NCI-H446 treated with DMSO at 0.1 percent for 48 hours (cell line): ENCODE results near the gene CD151.

ENCODE experiments used
- DNase-seq: peaks from one replicate; lab custom pipeline; 2025; lab: John Stamatoyannopoulos, UW

Gene CD151

DNA sequence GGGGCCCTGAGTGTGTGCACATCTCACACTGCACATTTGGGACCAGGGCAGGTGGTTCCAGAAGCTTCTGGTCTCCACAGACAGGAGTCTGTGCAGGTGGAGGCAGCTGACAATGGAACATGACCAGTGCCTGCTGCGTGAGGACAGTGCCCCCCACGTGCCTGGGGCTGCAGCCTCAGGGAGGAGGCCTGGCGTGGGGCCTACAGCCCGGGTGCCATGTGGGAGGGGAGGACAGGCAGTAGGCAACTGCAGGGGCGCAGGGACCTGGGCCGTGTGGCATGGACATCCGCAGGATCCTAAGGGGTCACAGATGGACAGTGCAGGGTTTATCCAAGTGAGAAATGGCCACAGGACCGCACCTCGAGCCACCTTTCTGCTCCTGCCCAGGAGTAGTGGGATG is 38.7 kb downstream of the CD151 start:
- no peak for DNase-seq

DNA sequence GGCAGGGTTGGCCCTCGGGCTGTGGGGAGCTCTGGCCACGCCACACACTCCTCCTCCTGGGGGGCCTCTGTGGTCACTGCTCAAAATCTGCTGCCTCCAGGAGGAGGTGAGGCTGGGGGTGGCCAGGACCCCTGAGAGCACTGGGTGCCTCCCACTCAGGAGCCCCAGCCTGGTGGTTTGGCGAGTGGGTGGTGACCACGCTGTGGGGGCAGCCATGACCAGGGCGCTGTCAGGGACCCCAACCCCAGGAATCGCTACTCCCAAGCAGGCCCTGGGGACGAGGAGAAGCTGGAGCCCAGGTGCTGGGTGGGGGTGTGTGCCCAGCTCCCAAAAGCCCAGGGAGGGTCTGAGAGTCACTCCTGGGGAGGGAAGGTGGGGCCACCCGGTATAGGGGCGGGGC is 40.0 kb downstream of the CD151 start:
- no peak for DNase-seq

DNA sequence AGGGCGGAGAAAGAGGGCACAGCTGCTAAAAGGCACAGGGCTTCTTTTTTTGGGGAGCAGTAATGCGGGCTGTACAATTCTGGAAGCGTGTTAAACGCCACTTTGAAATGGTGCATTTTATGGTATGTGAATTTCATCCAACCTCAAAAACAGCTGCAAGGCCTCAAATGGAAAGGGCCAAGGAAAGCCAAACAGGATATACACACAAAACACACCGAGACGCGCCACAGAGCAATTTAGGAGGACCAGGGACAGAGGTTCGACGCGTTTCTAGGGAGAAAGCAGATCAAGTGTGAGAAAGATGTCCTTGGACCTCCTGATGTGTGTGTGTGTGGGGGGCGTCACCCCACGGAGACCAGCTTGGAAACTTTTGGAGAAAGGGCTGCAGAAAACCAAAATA is 41.0 kb downstream of the CD151 start:
- no peak for DNase-seq

DNA sequence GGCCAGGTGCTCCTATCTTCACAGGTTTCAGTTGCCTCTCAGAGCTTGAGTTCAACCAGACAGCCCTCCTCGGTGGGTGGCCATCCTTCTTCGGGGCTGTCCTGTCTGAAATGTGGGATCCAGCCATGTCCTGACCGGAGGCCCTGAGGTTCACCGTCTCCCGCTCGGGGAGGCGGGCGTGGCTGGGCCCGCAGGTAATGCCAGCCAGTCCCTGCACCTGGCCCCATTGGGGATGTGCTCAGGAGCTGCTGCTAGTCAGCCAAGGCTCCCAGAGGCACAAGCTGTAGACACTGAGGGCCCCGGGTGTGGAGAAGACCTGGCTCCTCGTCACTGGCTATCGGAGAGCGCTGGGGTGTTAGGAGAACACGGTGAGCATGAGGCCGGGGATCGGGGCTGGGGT is 42.5 kb downstream of the CD151 start:
- DNase-seq, result no peak

DNA sequence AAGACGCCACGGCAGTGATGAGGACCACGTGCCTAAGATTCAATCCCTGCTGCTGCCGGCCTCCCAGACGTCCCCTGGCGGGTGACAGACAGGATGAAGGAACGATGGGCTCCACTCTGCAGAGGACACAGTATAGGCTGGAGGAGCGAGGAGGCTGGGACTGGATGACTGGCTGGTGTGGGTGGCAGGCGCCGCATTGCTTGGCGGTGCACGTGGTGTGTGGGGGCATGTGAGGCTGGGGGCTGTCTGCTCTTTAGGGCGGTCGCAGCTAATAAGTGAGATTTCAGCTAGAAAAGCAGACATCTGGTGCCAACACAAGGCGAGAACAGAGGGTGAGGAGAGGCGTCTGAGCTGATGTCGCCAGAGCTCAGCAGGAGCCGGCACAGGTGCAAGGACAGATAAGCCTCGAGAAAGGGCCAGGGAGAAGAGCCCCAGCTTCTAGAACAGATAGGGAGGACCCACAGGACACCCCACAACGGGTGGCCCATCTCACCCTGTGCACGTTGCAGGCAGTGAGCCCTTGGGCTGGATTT is 43.1 kb downstream of the CD151 start:
- no peak for DNase-seq

DNA sequence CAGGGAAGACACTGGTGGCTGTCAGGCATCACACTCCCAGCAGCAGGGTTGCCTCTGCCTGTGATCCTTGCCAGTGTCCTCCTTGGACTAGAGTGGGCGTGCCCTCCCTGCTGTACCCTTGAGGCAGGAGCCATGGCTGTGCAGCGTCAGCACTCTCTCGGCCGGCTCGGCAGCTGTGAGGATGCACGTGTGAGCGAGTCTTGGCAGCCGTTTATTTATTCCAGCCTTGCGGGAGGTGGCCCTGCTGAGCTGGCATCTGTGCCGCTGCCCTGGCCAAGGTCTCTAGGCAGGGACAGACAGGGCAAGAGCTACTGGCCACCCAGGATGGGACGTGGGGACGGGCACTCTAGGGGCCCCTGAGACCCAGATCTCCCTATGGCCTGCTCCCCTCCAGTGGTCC is 43.8 kb downstream of the CD151 start:
- DNase-seq, result peak; percentile 80

DNA sequence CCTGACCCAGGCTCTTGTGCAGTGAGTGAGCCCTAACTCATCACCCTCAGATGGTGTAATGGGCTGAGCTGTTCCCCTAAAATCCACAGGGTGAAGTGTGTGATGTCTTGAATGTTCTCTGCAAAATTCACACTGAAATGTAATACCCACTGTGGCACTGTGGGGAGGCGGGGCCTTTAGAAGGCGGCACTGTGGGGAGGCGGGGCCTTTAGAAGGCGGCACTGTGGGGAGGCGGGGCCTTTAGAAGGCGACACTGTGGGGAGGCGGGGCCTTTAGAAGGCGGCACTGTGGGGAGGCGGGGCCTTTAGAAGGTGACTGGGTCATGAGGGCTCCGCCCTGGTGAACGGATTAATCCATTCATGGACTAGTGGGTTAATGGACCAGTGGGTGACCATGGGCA is 44.8 kb downstream of the CD151 start:
- DNase-seq, result no peak

DNA sequence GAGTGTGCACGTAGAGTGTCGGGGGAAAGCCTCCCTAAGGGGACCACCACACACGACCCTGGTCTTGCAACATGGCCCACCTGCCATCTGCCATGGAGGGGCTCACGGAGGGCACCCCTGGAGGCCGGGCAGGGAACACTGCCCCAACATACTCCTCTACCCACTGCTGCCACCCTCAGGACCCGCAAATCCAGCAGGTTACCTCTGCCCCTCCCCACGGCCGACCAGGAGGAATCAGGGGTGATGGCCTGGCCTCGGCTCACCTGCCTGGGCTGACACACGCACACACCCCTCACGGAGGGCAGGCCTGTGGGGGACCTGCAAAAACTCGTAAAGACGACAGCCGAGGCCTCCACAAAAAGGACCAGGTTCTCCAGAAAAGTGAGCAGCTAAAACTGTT is 47.7 kb downstream of the CD151 start:
- DNase-seq, result no peak

DNA sequence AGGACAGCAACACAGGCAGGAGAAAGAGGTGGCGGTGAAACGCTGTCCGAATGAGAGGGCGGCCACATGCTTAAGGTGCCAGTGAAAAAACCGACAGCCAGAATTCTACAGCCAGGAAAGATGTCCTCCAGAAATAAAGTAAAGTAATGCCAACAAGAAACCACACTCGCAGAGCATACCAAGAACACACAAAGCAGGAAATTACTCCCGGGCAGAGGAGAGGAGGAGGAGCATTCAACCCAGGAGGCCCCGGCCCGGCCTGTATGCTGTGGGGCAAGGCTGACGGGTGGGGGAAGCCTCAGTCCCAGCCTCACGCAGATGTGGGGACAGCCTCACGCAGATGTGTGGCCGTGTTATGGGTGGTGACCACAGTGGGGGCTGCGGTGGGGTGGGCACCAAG is 49.8 kb downstream of the CD151 start:
- DNase-seq, result no peak

DNA sequence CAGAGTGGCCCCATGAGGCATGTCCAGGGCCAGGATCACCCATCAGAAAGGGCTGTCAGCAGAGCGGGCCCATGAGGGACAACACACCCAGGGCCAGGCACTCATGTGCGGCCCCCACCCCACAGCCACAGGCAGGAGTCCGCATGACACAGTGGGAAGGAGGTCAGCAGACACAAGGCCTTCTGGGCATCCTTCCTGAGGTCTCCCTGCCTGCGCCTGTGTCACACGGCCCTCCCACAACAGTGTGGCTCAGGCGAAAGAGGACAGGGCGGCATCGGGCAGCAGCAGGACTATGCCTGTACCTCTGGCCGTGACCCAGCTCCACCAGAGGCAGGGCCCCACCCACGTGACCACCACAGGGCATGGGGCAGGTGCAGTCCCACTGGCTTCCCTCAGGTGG is 50.8 kb downstream of the CD151 start:
- DNase-seq, result no peak

DNA sequence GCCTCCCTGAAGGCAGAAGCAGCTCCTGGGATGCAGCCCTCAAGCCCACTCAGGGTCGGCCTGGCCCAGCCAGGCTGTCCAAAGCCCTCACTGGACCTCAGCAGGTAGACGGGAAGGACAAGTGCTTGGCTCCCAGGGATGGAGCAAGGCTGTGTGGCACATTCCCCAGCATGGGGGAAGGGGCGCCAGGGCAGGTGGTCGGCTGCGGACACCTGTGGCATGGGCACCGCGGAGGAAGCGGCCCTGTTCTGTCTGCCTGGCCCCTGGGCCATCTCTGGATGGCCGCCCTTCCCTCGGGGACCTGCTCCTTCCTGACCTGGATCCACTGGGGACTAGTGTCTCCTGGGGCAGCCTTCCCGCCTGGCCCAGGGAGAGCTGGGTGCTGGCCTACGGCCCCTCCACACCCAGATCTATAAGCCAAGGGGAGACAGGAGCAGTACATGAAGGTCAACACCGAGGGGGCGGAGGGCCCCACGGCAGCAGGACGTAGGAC is 51.9 kb downstream of the CD151 start:
- DNase-seq, result no peak

DNA sequence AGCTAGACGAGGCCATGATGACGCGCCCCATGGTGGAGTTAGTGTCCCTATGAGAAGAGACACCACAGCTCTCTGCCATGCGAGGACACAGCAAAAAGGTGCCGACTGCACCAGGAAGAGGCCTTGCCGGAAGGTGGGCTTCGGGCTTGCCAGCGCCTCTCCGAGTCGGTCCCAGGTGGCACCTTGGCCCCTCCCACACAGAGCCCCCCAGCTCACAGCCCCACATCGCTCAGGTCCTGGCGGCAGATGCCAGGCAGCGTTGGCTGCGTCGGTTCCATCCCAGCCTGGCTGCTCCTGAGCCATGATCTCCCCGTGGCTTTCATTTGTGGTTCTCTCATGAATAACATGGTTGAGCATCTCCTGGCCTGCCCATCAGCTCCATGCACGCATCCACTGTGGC is 53.8 kb downstream of the CD151 start:
- no peak for DNase-seq

DNA sequence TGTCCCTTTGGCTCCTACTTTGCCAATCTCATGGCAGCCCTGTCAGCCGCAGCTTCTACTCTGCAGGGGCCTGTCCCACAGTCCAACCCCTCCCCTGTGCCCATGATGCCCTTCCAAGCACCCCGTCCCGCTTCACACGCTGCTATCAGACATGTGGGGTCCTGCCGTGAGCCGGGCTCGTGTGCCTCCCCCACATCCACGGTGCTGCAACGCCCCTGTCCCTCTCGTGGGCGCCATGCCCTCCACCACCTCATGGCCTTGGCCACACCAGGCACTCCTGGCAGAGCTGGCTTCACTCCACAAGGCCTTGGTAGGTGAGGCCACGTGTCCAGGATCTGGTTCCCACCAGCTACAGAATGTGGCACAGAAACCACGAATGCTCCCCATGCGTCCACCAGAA is 54.8 kb downstream of the CD151 start:
- DNase-seq, result no peak
